Liver (tissue), 9 donors: ENCODE data around the gene CACNA1I. TPM values are rescaled to one million over a fixed set of nuclear protein-coding genes. Genes with fewer than 3 reads are reported as not detected.

Experiments used
- DNase-seq: peaks from one replicate; pipeline ENCODE4 v3.0.0-alpha.2; 2017; ENCODE audit warnings: low spot score
- H3K27ac ChIP-seq, 2 donors: one replicate each; pipeline ENCODE4 v1.7.0; 2013; ENCODE audit warnings: inconsistent platforms in 2 of 2, low read length in 2 of 2, control low read depth in 1 of 2, low read depth in 1 of 2, mild to moderate bottlenecking in 1 of 2
- H3K27me3 ChIP-seq, 4 donors: one replicate each; pipeline versions ENCODE4 v1.6.1 to v1.7.0; 2013; ENCODE audit warnings: low read length in 3 of 4, inconsistent platforms in 1 of 4, mild to moderate bottlenecking in 1 of 4, moderate library complexity in 1 of 4; ENCODE audit not compliant: control insufficient read depth in 4 of 4, insufficient read depth in 4 of 4
- H3K36me3 ChIP-seq, 4 donors: one replicate each; pipeline versions ENCODE4 v1.6.1 to v1.7.0; 2013; ENCODE audit warnings: low read length in 3 of 4, mild to moderate bottlenecking in 3 of 4, low read depth in 1 of 4, moderate library complexity in 1 of 4; ENCODE audit not compliant: control insufficient read depth in 4 of 4, insufficient read depth in 3 of 4
- H3K4me1 ChIP-seq, 4 donors: one replicate each; pipeline versions ENCODE4 v1.6.1 to v1.7.0; 2013; ENCODE audit warnings: low read length in 3 of 4, mild to moderate bottlenecking in 3 of 4, moderate library complexity in 1 of 4; ENCODE audit not compliant: control insufficient read depth in 4 of 4, insufficient read depth in 4 of 4
- H3K4me3 ChIP-seq, 3 donors: one replicate each; pipeline versions ENCODE4 v1.6.1 to v1.7.0; 2013; ENCODE audit warnings: low read length in 3 of 3, control low read depth in 1 of 3, low read depth in 1 of 3, mild to moderate bottlenecking in 1 of 3
- H3K9ac ChIP-seq, 2 donors: one replicate each; pipeline ENCODE4 v1.7.0; 2013; ENCODE audit warnings: low read length in 2 of 2, mild to moderate bottlenecking in 2 of 2, moderate library complexity in 2 of 2, control low read depth in 1 of 2, low read depth in 1 of 2
- H3K9me3 ChIP-seq, 4 donors: one replicate each; pipeline versions ENCODE4 v1.6.1 to v1.7.0; 2013; ENCODE audit warnings: low read length in 3 of 4; ENCODE audit not compliant: control insufficient read depth in 4 of 4
- EGR1 ChIP-seq, 2 donors: IDR thresholded peaks; 2 replicates each; pipeline ENCODE4 v1.6.1; 2016 to 2018; ENCODE audit warnings: antibody characterized with exemption in 2 of 2, low read depth in 2 of 2
- FOXA1 ChIP-seq: IDR thresholded peaks from 2 replicates; pipeline ENCODE4 v1.6.1; 2016; ENCODE audit warnings: antibody characterized with exemption
- FOXA2 ChIP-seq: IDR thresholded peaks from 2 replicates; pipeline ENCODE4 v1.6.1; 2016; ENCODE audit warnings: antibody characterized with exemption
- GABPA ChIP-seq, 2 donors: IDR thresholded peaks in 1 of 2; conservative IDR thresholded peaks in 1 of 2; 2 replicates each; pipeline ENCODE4 v1.6.1; 2016; ENCODE audit warnings: antibody characterized with exemption in 2 of 2, mild to moderate bottlenecking in 1 of 2, moderate library complexity in 1 of 2
- HNF4A ChIP-seq, 2 donors: conservative IDR thresholded peaks; 2 replicates each; pipeline ENCODE4 v1.6.1; 2016; ENCODE audit warnings: antibody characterized with exemption in 2 of 2, mild to moderate bottlenecking in 2 of 2
- HNF4G ChIP-seq: IDR thresholded peaks from 2 replicates; pipeline ENCODE4 v1.6.1; 2016; ENCODE audit warnings: antibody characterized with exemption
- NR2F2 ChIP-seq: IDR thresholded peaks from 2 replicates; pipeline ENCODE4 v1.6.1; 2016; ENCODE audit warnings: antibody characterized with exemption
- RAD21 ChIP-seq, 2 donors: IDR thresholded peaks; 2 replicates each; pipeline ENCODE4 v1.6.1; 2016; ENCODE audit warnings: antibody characterized with exemption in 2 of 2, mild to moderate bottlenecking in 2 of 2
- SP1 ChIP-seq: IDR thresholded peaks from 2 replicates; pipeline ENCODE4 v1.6.1; 2018; ENCODE audit warnings: antibody characterized with exemption, mild to moderate bottlenecking
- YY1 ChIP-seq: IDR thresholded peaks from 2 replicates; pipeline ENCODE4 v1.6.1; 2016; ENCODE audit warnings: antibody characterized with exemption, mild to moderate bottlenecking
- WGBS: extraction: QIAGEN DNeasy Blood & Tissue Kit; methylation state at CpG from one replicate; pipeline ENCODE4 v1.1.7; 2013; 5-methylcytosine and 5-hydroxymethylcytosine counted together
- polyA plus RNA-seq, 2 donors: library from polyadenylated mRNA; stranded (reverse) in 1 of 2; unstranded in 1 of 2; fragments of 200-250 nt in 1 of 2; fragments of >200 nt in 1 of 2; fragmentation: Nextera tagmentation in 1 of 2; extraction: Ambion mirVana in 1 of 2; gene quantifications; one replicate each; pipeline versions ENCODE4 v1.2.1 to v1.2.3, GENCODE V29; 2013 to 2015
- total RNA-seq, 2 donors: library from RNA; depleted of rRNA; stranded (reverse); fragments of >200 nt; gene quantifications; one replicate each; pipeline ENCODE4 v1.2.3, GENCODE V29; 2014
- TF ChIP-seq, protein P1 (sequence below): IDR thresholded peaks from 2 replicates; pipeline ENCODE4 v1.6.1; 2016; ENCODE audit warnings: antibody characterized with exemption, mild to moderate bottlenecking
- TF ChIP-seq, protein P2 (sequence below): IDR thresholded peaks from 2 replicates; pipeline ENCODE4 v1.6.1; 2016; ENCODE audit warnings: antibody characterized with exemption
- TF ChIP-seq, protein P3 (sequence below): IDR thresholded peaks from 2 replicates; pipeline ENCODE4 v1.6.1; 2016; ENCODE audit warnings: antibody characterized with exemption
- TF ChIP-seq, protein P4 (sequence below): IDR thresholded peaks from 2 replicates; pipeline ENCODE4 v1.6.1; 2016; ENCODE audit warnings: antibody characterized with exemption
- donor health status: healthy.
- donor health status: healthy.
- donor health status: healthy.
- donor health status: healthy.
- donor health status: healthy.

CACNA1I gene
- total and polyA plus RNA-seq, 4 donors: under 0.01 to 0.14 (median 0.01) TPM; not detected in 1

DNA sequence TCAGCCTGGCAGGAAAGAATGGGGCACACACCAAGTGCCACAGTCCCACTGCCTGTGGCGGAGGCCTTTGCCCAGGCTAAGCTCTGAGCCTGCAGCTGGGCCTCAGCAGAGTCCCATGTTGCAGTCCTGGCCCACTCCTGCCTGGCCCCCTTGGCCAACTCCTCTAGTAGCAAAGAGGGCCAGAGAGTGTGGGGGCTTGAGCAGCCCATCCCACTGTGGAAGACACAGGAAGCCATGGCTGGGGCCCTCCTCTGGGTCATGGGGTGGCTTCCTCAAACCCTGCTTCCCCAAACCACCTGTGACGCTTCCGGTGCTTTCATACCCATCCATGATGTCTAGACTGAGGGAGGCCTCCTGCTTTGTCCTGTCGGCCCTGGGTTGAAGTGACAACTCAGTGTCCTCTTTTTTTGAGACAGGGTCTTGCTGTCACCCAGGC lies 43.8 kb upstream of the CACNA1I start:
- peak overlapping the region in 1 of 2 donors; percentile 16 for H3K27ac ChIP-seq
- DNase-seq: no peak
- no peak overlapping the region for H3K9ac ChIP-seq
- 89% methylated on average over 4 of the region's 4 CpGs for WGBS
- H3K27me3 ChIP-seq: no peaks in the 10 kb centered on the region
- TF ChIP-seq, protein P1, sequence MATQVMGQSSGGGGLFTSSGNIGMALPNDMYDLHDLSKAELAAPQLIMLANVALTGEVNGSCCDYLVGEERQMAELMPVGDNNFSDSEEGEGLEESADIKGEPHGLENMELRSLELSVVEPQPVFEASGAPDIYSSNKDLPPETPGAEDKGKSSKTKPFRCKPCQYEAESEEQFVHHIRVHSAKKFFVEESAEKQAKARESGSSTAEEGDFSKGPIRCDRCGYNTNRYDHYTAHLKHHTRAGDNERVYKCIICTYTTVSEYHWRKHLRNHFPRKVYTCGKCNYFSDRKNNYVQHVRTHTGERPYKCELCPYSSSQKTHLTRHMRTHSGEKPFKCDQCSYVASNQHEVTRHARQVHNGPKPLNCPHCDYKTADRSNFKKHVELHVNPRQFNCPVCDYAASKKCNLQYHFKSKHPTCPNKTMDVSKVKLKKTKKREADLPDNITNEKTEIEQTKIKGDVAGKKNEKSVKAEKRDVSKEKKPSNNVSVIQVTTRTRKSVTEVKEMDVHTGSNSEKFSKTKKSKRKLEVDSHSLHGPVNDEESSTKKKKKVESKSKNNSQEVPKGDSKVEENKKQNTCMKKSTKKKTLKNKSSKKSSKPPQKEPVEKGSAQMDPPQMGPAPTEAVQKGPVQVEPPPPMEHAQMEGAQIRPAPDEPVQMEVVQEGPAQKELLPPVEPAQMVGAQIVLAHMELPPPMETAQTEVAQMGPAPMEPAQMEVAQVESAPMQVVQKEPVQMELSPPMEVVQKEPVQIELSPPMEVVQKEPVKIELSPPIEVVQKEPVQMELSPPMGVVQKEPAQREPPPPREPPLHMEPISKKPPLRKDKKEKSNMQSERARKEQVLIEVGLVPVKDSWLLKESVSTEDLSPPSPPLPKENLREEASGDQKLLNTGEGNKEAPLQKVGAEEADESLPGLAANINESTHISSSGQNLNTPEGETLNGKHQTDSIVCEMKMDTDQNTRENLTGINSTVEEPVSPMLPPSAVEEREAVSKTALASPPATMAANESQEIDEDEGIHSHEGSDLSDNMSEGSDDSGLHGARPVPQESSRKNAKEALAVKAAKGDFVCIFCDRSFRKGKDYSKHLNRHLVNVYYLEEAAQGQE: no peak
- TF ChIP-seq, protein P2, sequence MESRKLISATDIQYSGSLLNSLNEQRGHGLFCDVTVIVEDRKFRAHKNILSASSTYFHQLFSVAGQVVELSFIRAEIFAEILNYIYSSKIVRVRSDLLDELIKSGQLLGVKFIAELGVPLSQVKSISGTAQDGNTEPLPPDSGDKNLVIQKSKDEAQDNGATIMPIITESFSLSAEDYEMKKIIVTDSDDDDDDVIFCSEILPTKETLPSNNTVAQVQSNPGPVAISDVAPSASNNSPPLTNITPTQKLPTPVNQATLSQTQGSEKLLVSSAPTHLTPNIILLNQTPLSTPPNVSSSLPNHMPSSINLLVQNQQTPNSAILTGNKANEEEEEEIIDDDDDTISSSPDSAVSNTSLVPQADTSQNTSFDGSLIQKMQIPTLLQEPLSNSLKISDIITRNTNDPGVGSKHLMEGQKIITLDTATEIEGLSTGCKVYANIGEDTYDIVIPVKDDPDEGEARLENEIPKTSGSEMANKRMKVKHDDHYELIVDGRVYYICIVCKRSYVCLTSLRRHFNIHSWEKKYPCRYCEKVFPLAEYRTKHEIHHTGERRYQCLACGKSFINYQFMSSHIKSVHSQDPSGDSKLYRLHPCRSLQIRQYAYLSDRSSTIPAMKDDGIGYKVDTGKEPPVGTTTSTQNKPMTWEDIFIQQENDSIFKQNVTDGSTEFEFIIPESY: no peak
- no peak for TF ChIP-seq GABPA (IDR thresholded peaks at IDR 0.05 in 1 of 2, conservative IDR thresholded peaks at IDR 0.05 in 1 of 2)
- H3K36me3 ChIP-seq: peaks cover 6 to 24% (median 21%) of the 10 kb centered on the region in 4 donors
- H3K9me3 ChIP-seq: no peaks in the 10 kb centered on the region
- peaks cover 18 to 77% (median 63%) of the 10 kb centered on the region in 4 donors for H3K4me1 ChIP-seq
- H3K4me3 ChIP-seq: no peak overlapping the region

DNA sequence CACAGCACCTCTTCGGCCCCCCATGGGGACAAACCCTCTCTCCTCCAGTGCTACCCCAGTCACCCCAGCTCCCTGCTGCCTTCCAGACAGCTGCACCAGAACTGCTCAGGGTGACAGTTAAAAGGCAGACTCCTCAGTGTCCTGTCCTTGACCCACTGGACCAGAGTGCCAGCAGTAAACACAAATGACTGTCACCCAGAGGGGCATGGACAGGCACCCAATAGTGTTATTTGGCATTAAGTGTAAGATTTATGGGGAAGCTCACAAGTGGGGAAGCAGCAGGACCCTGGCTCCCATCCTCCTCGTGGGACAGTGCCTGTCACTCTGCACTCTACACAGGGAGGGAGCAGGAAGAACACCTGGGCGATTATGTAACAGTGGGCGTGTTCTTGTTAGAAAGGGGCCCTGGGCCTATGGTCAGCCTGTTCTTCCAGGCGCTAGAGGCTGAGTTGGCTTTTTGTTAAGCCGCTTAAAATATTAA lies 43.0 kb upstream of the CACNA1I start:
- peak overlapping the region; percentile 3 to 16 for H3K27ac ChIP-seq
- H3K9me3 ChIP-seq: no peaks in the 10 kb centered on the region
- TF ChIP-seq HNF4G: no peak
- TF ChIP-seq, protein P3, sequence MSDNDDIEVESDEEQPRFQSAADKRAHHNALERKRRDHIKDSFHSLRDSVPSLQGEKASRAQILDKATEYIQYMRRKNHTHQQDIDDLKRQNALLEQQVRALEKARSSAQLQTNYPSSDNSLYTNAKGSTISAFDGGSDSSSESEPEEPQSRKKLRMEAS: no peak
- no peak for TF ChIP-seq FOXA1
- peak; percentile 5 for TF ChIP-seq SP1
- TF ChIP-seq HNF4A (conservative IDR thresholded peaks at IDR 0.05): peak; percentile 43 to 52
- no peak for TF ChIP-seq RAD21 (IDR thresholded peaks at IDR 0.05)
- TF ChIP-seq YY1: peak; percentile 11
- TF ChIP-seq, protein P1: no peak
- no peak for TF ChIP-seq FOXA2
- TF ChIP-seq NR2F2: no peak
- TF ChIP-seq, protein P4, sequence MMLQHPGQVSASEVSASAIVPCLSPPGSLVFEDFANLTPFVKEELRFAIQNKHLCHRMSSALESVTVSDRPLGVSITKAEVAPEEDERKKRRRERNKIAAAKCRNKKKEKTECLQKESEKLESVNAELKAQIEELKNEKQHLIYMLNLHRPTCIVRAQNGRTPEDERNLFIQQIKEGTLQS: no peak
- no peak for TF ChIP-seq EGR1 (IDR thresholded peaks at IDR 0.05; ENCODE audit: low read depth in 2 of 2)
- H3K4me3 ChIP-seq: no peak overlapping the region
- DNase-seq: peak; percentile 43
- 37% methylated on average over 6 of the region's 6 CpGs for WGBS
- H3K27me3 ChIP-seq: no peaks in the 10 kb centered on the region
- no peak overlapping the region for H3K9ac ChIP-seq
- peaks cover 5 to 20% (median 16%) of the 10 kb centered on the region in 4 donors for H3K36me3 ChIP-seq
- H3K4me1 ChIP-seq: peaks cover 17 to 74% (median 59%) of the 10 kb centered on the region in 4 donors
